ENCODE measurements around the gene AFAP1L1. TPM values are rescaled to one million over a fixed set of nuclear protein-coding genes. Genes with fewer than 3 reads are reported as not detected.

The AFAP1L1 gene
- total RNA-seq, 1 experiment from 2014 or later: 2.3 TPM

- no peak for DNase-seq (ENCODE audit: extremely low read depth, low read depth)
Observed at GRCh38 chr5:149310947-149311658, 39.4 kb downstream of the AFAP1L1 start.

- DNase-seq (ENCODE audit: extremely low read depth, low read depth): no peak
Observed at GRCh38 chr5:149313151-149313841, 41.6 kb downstream of the AFAP1L1 start.

DNA sequence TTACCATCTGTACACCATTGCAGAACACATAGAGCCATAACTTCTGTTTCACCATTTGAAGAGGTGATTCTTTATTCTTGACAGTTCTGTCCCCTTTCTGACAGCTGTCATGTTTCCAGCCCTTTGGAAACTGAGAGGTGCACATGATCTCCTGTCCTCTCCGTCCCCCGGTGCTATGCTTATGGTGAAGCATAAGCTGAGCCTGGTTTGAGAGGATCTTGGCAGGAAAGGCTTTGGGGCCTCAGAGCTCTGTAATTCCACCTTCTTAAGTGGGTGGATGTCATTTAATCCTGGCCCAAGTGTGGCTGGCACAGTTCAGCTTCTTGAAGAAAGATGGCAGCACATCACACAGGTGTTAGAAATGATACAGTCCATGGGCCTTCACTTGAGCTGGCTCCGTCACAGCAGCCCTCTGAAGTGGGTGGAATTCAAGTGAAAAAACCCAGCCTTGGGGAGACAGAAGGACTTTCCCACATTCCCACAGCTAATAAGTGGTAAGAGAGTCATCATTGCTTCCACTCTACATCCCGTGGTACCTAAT is 43.0 kb downstream of the AFAP1L1 start:
- no peak for DNase-seq (ENCODE audit: extremely low read depth, low read depth)

DNA sequence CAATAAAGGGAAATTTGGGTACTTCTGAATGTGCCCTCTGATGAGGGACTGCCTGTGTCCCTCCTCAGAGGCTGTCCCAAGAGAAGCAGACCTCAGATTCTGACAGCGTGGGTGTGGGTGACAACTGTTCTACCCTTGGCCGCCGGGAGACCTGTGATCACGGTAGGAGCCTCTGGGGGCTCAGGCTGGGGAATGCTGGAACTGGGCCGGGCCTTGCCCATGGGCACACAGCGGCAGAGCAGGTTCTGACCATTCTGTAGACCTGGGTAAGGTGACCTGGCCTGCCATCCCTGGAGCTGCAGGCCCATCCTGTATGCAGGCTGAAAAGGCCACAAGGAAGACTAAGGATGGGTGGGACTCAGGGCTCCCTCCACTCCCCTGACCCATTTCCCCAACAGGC is 44.1 kb downstream of the AFAP1L1 start:
- no peak for DNase-seq (ENCODE audit: extremely low read depth, low read depth)

DNA sequence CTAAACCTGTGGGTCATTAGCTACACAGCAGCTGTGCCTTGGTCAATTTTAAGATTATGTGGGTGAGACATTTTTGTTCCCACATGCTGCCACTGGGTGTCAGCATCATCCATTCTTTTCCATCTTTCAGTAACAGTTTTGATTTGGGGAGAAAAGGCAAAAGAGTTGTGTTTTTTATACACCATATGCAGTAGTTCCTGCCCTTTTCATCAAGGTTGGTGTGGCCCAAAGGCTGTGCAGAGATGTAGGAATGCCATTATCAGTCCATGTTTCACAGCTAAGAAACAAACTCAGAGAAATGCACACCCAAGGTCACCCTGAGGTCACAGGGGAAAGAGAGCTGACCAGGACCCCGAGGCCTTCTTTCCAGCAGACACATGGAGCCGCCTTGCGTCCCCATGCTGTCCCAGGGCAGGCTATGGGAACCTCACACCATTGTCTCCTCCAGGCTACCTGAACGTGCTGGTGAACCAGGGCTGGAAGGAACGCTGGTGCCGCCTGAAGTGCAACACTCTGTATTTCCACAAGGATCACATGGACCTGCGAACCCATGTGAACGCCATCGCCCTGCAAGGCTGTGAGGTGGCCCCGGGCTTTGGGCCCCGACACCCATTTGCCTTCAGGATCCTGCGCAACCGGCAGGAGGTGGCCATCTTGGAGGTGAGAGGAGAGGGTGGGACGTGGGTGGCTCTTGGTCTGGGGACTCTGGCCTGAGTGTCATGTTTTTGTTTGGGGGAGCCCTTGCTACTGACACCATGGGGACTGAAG is 45.8 kb downstream of the AFAP1L1 start:
- peak; percentile 48 for DNase-seq (ENCODE audit: extremely low read depth, low read depth)

GRCh38 chr5:149319174-149319573 is 47.5 kb downstream of the AFAP1L1 start:
- no peak for DNase-seq (ENCODE audit: extremely low read depth, low read depth)

- peak; percentile 63 for DNase-seq (ENCODE audit: extremely low read depth, low read depth)
Observed at GRCh38 chr5:149320791-149321330, 49.2 kb downstream of the AFAP1L1 start.

DNA sequence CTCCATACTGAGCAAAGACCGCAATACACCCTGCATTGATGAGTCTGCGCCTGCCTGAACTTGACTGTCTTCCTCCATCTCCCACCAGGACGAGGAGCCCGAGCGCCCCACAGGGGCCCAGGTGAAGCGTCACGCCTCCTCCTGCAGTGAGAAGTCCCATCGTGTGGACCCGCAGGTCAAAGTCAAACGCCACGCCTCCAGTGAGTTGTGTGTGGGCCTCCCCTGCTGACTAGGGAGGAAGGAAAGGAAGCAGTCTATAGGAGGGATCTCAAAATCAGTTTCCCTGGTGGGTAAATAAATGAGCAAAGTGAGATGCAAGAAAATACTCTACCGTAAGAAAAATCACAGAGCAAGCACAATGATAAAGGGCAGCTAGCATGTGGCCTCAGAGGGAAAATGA is 50.9 kb downstream of the AFAP1L1 start:
- DNase-seq (ENCODE audit: extremely low read depth, low read depth): no peak

DNA sequence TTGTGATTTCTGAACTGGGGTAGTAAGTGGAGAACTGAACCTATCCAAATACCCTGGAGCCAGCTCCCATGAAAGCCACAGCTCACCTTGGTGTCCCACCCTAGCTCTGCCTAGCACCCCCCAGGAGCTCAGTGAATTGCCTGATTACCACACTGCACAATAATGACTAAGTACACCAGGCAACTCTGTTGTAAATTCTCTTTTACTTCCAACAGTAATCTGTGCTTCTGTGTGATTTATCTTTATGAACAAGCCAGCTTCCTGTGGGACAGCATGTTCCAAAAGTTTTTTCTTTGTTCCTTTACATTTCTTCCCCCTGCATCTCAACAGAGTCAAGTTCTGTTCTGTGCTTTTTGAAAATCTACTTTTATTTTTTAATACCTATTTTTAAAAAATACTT is 51.6 kb downstream of the AFAP1L1 start:
- no peak for DNase-seq (ENCODE audit: extremely low read depth, low read depth)

DNA sequence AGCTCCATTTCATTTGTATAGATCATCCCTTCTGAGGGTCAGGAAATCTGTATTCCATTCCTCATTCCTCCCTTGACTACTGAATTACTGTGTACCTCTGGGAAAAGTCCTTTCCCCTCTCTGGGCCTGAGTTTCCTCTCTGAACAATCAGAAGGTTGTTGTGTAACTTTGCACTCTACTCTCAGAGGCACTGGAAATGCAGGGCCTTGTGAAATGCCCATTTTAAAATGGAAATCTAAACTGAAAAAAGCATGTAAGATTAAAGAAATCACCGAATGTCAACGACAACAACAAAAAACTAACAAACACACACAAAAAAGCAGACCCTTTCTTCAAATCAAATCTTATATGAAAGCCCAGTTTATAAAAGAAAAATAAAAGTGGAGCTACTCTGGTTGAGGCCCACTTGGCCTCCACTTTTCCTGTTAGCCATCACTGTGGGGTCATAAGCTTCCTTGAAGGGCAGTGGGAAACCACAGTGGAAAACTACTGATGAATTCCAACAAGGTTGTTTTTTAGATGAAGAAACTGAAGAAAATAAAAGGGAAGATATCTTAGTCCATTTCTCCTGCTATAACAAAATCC is 52.1 kb downstream of the AFAP1L1 start:
- no peak for DNase-seq (ENCODE audit: extremely low read depth, low read depth)

GRCh38 chr5:149324641-149325040 is 53.0 kb downstream of the AFAP1L1 start:
- no peak for DNase-seq (ENCODE audit: extremely low read depth, low read depth)

GRCh38 chr5:149325166-149325735 is 53.6 kb downstream of the AFAP1L1 start:
- DNase-seq (ENCODE audit: extremely low read depth, low read depth): no peak

DNA sequence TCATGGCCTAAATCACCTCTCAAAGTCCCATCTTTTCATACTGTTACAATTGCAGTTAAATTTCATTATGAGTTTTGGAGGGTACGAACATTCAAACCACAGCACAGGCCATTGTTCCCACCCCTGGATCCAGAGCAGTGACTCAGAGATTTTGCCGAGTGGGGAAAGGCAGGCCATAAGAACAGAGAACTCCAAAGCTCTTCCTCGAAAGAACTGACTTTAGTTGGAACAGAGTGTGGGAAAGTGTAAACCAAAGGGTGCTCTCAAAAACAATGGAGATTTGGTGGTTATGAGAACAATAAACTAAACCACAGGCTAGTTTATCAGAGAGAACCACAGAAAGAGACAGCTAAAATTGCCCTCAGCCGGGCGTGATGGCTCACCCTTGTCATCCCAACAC is 54.2 kb downstream of the AFAP1L1 start:
- DNase-seq (ENCODE audit: extremely low read depth, low read depth): no peak

DNA sequence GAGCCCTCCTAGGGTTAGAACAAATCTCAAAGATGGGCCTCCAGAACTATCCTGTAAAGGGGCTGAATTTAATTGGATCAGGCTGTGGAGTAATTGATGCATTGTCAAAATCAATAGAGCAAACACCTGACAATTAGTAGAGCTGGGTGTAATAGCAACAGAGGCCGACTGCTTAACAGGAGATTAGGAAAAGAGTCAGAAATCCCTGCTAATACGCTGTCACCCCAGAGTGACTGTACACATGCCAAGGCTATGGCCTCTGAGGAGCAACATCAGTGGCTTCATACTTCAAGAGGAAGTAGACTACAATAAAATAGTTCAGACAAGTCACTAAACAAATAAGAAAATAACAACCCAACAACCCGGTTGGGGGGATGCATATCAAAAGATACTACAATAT is 55.0 kb downstream of the AFAP1L1 start:
- DNase-seq (ENCODE audit: extremely low read depth, low read depth): no peak

DNA sequence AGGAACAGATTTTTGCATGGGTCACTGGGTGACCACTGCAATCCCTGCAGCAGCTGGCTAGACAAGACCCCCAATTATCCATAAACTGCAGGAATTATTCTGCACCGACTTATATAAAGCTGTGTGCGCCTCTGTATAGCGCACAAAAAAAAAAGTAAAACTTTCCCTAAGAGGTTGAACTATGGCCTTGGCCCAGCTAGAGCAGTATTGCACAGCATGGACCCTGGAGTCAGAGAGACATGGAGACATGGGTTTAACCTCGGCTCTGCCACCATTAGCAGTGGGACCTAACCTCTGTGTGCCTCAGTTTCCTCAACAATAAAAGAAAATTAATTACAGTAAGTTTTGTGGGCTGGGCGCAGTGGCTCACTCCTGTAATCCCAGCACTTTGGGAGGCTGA is 56.5 kb downstream of the AFAP1L1 start:
- no peak for DNase-seq (ENCODE audit: extremely low read depth, low read depth)

DNA sequence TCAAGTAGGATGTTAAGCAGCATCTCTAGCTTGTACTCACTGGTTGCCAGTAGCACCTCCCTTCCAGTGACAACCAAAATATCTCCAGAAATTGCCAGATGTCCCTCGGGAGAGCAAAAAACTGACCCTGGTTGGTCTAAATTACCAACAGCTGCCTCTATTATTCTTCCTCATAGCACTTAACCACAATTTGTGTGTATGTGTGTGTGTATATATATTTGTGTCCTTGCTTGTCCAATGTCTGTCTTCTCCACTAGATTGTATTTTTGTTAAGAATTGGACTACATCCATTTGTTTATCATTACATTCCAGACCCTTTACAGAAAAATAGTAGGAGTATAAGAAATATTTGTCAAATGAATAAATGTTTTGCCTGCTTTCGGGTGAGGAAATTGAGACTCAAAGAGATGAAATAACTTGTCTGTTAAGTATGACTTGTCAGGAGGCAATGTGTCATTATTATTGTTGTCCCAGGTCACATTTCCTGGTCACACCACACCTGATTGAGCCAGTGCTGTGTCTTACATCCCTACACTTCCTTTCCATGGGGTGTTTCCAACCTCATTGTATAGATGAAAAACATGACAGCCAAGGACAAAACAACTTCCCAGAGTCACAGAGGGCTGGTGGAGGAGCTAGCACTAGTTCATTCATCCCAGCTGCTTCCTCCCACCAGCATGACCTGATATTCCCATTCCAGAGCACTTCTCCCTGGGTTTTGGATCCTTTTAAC is 62.2 kb downstream of the AFAP1L1 start:
- no peak for DNase-seq (ENCODE audit: extremely low read depth, low read depth)

DNA sequence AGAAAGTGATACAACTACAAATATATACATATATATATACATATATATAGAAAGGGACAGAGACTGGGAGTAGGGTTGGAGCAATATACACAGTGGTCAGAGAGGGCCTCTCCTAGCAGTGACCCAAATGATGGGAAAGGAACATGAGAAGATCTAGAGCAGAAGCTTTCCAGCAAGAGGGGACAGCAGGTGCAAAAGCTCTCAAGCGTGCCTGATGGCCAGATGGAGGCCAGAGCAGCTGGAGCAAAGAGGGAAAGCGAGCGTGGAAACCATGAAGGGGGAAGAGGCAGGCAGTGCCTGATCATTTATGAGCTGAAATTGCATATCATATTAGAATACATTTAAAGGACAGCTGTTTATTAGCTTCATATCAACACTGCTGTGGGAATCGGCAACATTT is 66.1 kb downstream of the AFAP1L1 start:
- DNase-seq (ENCODE audit: extremely low read depth, low read depth): no peak

DNA sequence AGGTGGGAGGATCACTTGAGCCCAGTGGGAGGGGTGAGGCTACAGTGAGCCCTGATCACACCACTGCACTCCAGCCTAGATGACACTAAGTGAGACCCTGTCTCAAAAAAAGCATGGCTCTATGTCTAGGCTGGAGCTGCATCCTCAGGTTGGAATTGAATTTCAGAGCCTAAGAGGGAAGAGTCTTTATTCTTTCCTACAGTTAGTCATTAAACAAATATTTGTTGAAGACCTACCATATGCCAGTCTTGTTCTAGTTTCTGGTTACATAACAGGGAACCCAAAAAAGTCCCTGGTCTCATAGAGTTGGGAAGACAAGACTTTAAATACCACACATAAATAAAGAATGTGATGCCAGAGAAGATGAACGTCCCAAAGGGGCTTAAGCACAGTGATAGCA is 66.7 kb downstream of the AFAP1L1 start:
- no peak for DNase-seq (ENCODE audit: extremely low read depth, low read depth)

DNA sequence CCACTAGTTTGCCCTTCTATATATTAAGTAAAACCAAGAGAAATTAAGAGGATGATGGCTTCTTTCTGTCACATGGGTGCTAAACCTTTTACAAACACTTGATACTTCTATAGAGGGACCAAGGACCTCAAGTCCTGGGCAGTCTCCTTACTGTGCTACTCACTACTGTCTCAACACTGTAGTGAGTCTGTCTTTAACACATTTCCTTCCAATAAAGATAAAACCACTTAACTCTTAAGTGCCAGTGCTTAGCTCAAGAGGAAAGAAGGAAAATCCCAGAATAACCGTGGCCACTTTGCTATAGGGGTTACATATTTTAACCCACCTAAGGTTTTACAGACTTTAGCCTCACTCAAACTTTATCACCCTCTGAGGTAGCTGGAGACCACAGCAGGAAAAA is 69.3 kb downstream of the AFAP1L1 start:
- no peak for DNase-seq (ENCODE audit: extremely low read depth, low read depth)

- DNase-seq (ENCODE audit: extremely low read depth, low read depth): no peak
Observed at GRCh38 chr5:149341876-149342275, 70.2 kb downstream of the AFAP1L1 start.
